ENCODE data around the gene FAM131C.
A peak's percentile ranks its signal among the peaks of the same experiment; 100 is the strongest.
"Not testable (repeated sequence)": the region's sequence is repeated elsewhere in the genome, so short reads cannot be mapped to it uniquely, and the experiment has no call there.

The FAM131C gene

DNA sequence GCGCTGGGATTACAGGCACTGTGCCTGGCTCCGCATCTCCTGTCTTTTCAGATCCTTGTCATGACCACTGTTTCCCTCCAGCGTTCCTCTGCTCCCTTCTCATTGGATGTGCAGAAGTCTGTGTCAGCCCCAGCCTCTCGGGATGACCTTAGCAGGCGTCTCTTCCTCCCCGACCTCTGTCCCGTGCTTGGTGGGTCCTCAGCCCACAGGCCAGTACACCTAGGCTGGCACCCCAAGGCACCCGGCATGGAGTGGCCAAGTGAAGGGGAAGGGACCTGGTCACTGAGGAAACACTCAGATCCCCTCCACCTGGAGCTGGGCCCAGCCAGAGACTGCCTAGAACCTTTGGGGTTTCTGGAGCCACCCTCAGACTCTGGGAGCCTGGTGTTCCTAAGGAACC, 32.3 kb downstream of the FAM131C start:
- no peak for DNase-seq (ENCODE audit: low read depth)
- no peak for TF ChIP-seq CTCF (conservative IDR thresholded peaks at IDR 0.05; ENCODE audit: low read depth, low read length)
- H3K4me3 ChIP-seq (ENCODE audit: low read depth, low read length), result no peak overlapping the region

DNA sequence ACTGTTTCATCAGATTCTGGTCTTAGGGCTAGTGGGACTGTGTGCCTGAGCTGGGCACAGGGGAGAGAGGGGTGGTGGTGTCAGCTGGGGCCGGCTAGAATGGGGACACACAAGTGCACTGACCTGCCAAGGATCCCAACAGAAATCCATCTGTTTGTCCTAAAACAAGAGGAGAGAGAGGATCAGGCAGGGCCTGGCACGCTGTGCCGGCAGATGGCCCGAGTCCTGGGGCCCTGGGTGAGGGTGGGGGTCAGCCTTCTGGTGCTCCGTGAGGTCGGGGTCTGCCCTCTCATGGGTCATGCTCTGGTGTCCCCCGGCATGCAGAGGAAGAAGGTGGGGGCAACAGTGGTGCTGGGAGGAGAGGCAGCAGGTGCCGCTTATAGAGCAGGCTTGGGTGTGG, 33.6 kb downstream of the FAM131C start:
- not testable (repeated sequence) for DNase-seq (ENCODE audit: low read depth); H3K4me3 ChIP-seq (ENCODE audit: low read depth, low read length)

GRCh38 chr1:16038620-16038912, 34.9 kb downstream of the FAM131C start:
- DNase-seq (ENCODE audit: low read depth), result no peak
- no peak overlapping the region for H3K4me3 ChIP-seq (ENCODE audit: low read depth, low read length)
- TF ChIP-seq CTCF (conservative IDR thresholded peaks at IDR 0.05; ENCODE audit: low read depth, low read length), result no peak

GRCh38 chr1:16036461-16036860, 37.0 kb downstream of the FAM131C start:
- not testable (repeated sequence) for DNase-seq (ENCODE audit: low read depth); H3K4me3 ChIP-seq (ENCODE audit: low read depth, low read length)

- not testable (repeated sequence) for H3K4me3 ChIP-seq (ENCODE audit: low read depth, low read length); DNase-seq (ENCODE audit: low read depth)
Observed at GRCh38 chr1:16033103-16033632, 40.3 kb downstream of the FAM131C start.

DNA sequence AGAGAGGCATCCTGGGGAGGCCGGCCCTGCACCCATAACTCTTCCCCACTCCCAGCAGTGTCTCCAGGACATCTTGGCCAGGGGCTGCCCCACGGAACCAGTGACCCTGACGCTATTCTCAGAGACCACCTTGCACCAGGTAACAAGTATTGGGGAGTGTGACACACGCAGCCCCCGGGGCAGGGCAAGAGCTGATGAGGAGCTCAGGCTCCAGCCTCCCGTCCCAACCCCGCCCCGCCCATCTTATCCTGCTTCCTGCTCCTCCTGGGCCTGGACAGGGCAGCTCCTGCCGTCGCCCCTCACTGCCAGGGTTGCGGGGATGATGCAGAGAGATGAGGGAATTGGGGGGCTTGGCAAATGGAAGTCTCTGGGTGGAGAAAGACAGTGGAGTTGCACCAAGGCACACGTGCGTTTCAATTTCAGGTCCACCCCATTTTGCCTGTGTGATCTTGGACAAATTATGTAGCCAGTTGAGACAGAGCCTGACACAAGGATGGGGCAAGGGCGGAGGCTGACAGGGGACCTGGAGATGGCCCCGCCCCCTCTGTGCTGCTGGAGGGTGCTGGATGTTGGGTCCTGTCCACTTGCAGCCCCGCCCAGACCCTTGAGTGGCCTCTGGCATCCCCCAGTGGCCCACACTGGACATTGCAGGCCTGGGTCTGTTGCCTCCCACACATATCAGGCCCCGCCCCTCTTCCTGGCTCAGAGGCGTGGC, 40.9 kb downstream of the FAM131C start:
- TF ChIP-seq CTCF (conservative IDR thresholded peaks at IDR 0.05; ENCODE audit: low read depth, low read length), result peak; percentile 93
- H3K4me3 ChIP-seq (ENCODE audit: low read depth, low read length), result no peak overlapping the region
- peak; percentile 90 for DNase-seq (ENCODE audit: low read depth)

- H3K4me3 ChIP-seq (ENCODE audit: low read depth, low read length), result no peak overlapping the region
- DNase-seq (ENCODE audit: low read depth), result no peak
- no peak for TF ChIP-seq CTCF (conservative IDR thresholded peaks at IDR 0.05; ENCODE audit: low read depth, low read length)
Observed at GRCh38 chr1:16031551-16031950, 41.9 kb downstream of the FAM131C start.

- H3K4me3 ChIP-seq (ENCODE audit: low read depth, low read length), result no peak overlapping the region
- no peak for TF ChIP-seq CTCF (conservative IDR thresholded peaks at IDR 0.05; ENCODE audit: low read depth, low read length)
- no peak for DNase-seq (ENCODE audit: low read depth)
Observed at GRCh38 chr1:16029288-16029687, 44.2 kb downstream of the FAM131C start.

DNA sequence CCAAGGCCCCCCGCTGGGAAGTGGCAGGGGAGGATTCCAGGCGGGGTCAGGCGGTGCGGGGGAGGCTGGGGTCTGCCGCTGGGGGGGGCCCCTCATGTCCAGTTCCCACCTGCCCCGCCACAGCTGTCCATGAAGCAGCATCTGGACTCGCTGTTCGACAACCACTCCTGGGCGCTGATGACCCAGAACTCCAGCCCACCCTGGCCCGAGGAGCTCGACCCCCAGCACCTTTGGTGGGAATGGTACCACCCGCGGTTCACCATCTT, 44.5 kb downstream of the FAM131C start:
- not testable (repeated sequence) for H3K4me3 ChIP-seq (ENCODE audit: low read depth, low read length); DNase-seq (ENCODE audit: low read depth)

Data from choroid plexus epithelial cell (primary cell).